Testis (tissue), 3 donors: ENCODE results near the gene IL20RB. TPM values are rescaled to one million over a fixed set of nuclear protein-coding genes. Genes with fewer than 3 reads are reported as not detected.
A peak's percentile ranks its signal among the peaks of the same experiment; 100 is the strongest.
"Not testable (repeated sequence)": the region's sequence is repeated elsewhere in the genome, so short reads cannot be mapped to it uniquely, and the experiment has no call there.

Experiments
- DNase-seq: peaks from one replicate; pipeline ENCODE4 v3.0.0-alpha.2; 2019
- H3K27ac ChIP-seq, 2 donors: fragments of 200-600 bp; sonication (generic); one replicate each; pipeline ENCODE4 v1.5.1; 2019
- H3K27me3 ChIP-seq: fragments of 200-600 bp; sonication (generic); one replicate; pipeline ENCODE4 v1.5.1; 2019
- H3K36me3 ChIP-seq: fragments of 200-600 bp; sonication (generic); one replicate; pipeline ENCODE4 v1.5.1; 2017; ENCODE audit warnings: low read depth; ENCODE audit errors: missing control alignments
- H3K4me1 ChIP-seq: fragments of 200-600 bp; sonication (generic); one replicate; pipeline ENCODE4 v1.5.1; 2019
- H3K4me3 ChIP-seq, 2 donors: fragments of 200-600 bp; sonication (generic); one replicate each; pipeline ENCODE4 v1.5.1; 2017 to 2019
- H3K9me3 ChIP-seq: fragments of 200-600 bp; sonication (generic); one replicate; pipeline ENCODE4 v1.5.1; 2017
- POLR2A ChIP-seq: fragments of 450-650 bp; IDR thresholded peaks from one replicate; pipeline ENCODE4 v1.6.1; 2017; ENCODE audit warnings: antibody characterized with exemption, mild to moderate bottlenecking, moderate library complexity
- WGBS, 2 donors: methylation state at CpG; one replicate each; pipeline ENCODE4 v1.1.5; 2018; 5-methylcytosine and 5-hydroxymethylcytosine counted together
- intact Hi-C: fragments of 100-400 bp; cut with DNase I; formaldehyde crosslinking; loops from one replicate; pipeline ENCODE4 v1.15.1; 2023; ENCODE audit warnings: low total_unique reads
- polyA plus RNA-seq: library from polyadenylated mRNA; stranded (reverse); fragments of 350-450 nt; fragmentation: Illumina TruSeq; extraction: RNeasy Lipid Tissue Mini Kit (QIAGEN cat#74804); gene quantifications from one replicate; pipeline ENCODE4 v1.2.3, GENCODE V29; 2014; ENCODE audit warnings: low read depth, low replicate concordance; ENCODE audit not compliant: insufficient read depth
- total RNA-seq, 2 donors: library from RNA; depleted of rRNA; stranded (reverse); fragments of >200 nt; gene quantifications; one replicate each; pipeline ENCODE4 v1.2.3, GENCODE V29; 2016
- TF ChIP-seq, protein P1 (sequence below), 3 experiments: fragments of 450-650 bp in 2 of 3; fragments of 200-600 bp in 1 of 3; sonication (generic) in 1 of 3; IDR thresholded peaks; one replicate each; pipeline ENCODE4 v1.5.1; 2016 to 2019; ENCODE audit warnings: antibody characterized with exemption in 3 of 3, mild to moderate bottlenecking in 2 of 3, moderate library complexity in 1 of 3

The IL20RB gene
- total and polyA plus RNA-seq, 3 donors from 2014 or later = 2.0 to 12.5 (median 3.5) TPM

- H3K27me3 ChIP-seq = no peaks in the 10 kb centered on the region
- H3K4me3 ChIP-seq = no peak overlapping the region
- WGBS, 2 donors = 94 to 95% methylated on average over 2 of the region's 2 CpGs
- peaks cover 22% of the 10 kb centered on the region for H3K4me1 ChIP-seq
- DNase-seq = no peak
- TF ChIP-seq, protein P1, sequence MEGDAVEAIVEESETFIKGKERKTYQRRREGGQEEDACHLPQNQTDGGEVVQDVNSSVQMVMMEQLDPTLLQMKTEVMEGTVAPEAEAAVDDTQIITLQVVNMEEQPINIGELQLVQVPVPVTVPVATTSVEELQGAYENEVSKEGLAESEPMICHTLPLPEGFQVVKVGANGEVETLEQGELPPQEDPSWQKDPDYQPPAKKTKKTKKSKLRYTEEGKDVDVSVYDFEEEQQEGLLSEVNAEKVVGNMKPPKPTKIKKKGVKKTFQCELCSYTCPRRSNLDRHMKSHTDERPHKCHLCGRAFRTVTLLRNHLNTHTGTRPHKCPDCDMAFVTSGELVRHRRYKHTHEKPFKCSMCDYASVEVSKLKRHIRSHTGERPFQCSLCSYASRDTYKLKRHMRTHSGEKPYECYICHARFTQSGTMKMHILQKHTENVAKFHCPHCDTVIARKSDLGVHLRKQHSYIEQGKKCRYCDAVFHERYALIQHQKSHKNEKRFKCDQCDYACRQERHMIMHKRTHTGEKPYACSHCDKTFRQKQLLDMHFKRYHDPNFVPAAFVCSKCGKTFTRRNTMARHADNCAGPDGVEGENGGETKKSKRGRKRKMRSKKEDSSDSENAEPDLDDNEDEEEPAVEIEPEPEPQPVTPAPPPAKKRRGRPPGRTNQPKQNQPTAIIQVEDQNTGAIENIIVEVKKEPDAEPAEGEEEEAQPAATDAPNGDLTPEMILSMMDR (IDR thresholded peaks at IDR 0.05) = no peak
- no peak for TF ChIP-seq POLR2A
- no peak overlapping the region for H3K27ac ChIP-seq
- H3K9me3 ChIP-seq = no peaks in the 10 kb centered on the region
- intact Hi-C loops = no loop called here
- no peaks in the 10 kb centered on the region for H3K36me3 ChIP-seq
Observed at GRCh38 chr3:136992115-136992514, 34.3 kb downstream of the IL20RB start.

GRCh38 chr3:136994772-136995516, 37.2 kb downstream of the IL20RB start:
- intact Hi-C loops = no loop called here

GRCh38 chr3:136995652-136996051, 37.9 kb downstream of the IL20RB start:
- Histone ChIP-seq H3K36me3 (no peaks in the 10 kb centered on the region), H3K9me3 (no peaks in the 10 kb centered on the region), H3K4me1 (peaks cover 22% of the 10 kb centered on the region), H3K4me3 (no peak overlapping the region), H3K27ac (peak overlapping the region; percentile 75 to 84), H3K27me3 (no peaks in the 10 kb centered on the region)
- no peak for DNase-seq
- WGBS, 2 donors = 83 to 96% methylated on average over 1 of the region's 1 CpG
- intact Hi-C loops = no loop called here
- TF ChIP-seq POLR2A = no peak
- TF ChIP-seq, protein P1 (IDR thresholded peaks at IDR 0.05) = no peak

More at GRCh38 chr3:136994772-136995516, 37.2 kb downstream of the IL20RB start:
- 30 to 54% methylated on average over 8 of the region's 8 CpGs for WGBS, 2 donors
- H3K36me3 ChIP-seq = no peaks in the 10 kb centered on the region
- H3K9me3 ChIP-seq = no peaks in the 10 kb centered on the region
- DNase-seq = peak; percentile 92
- peaks cover 22% of the 10 kb centered on the region for H3K4me1 ChIP-seq
- no peak overlapping the region for H3K4me3 ChIP-seq
- H3K27ac ChIP-seq = peak overlapping the region; percentile 75 to 84
- TF ChIP-seq, protein P1 (IDR thresholded peaks at IDR 0.05) = no peak
- TF ChIP-seq POLR2A = no peak
- H3K27me3 ChIP-seq = no peaks in the 10 kb centered on the region

DNA sequence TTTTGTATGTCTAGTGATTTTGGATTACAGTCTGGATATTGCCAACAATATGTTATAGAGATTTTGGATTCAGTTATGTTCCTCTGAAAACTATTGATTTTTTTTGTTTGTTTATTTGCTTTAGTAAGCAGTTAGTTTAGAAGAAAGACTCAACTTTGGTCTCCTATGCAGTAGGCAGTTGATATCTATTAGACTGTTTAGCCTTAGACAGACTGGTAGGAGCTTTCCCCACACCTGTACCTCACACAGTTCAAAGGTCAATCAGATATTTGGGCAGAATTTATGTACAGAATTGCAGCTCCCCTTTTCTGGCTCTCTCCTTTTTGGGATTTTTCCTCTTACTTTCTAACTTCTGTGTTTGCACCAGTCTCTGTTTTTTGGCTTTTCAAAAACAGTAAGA, 42.3 kb downstream of the IL20RB start:
- no peaks in the 10 kb centered on the region for H3K9me3 ChIP-seq
- intact Hi-C loops = no loop called here
- no peak for TF ChIP-seq POLR2A
- TF ChIP-seq, protein P1 (IDR thresholded peaks at IDR 0.05) = no peak

DNA sequence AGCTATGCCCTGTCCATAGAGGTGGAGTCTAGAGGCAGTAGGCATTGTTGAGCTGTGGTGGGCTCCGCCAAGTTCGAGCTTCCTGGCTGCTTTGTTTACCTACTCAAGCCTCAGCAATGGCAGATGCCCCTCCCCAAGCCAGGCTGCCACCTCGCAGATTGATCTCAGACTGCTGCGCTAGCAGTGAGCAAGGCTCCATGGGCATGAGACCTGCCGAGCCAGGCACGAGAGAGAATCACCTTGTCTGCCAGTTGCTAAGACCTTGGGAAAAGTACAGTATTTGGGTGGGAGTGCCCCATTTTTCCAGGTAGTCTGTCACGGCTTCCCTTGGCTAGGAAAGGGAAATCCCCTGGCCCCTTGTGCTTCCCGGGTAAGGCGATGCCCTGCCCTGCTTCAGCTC, 49.6 kb downstream of the IL20RB start:
- H3K4me1 ChIP-seq, H3K36me3 ChIP-seq, H3K4me3 ChIP-seq, DNase-seq, intact Hi-C loops, H3K27me3 ChIP-seq, H3K27ac ChIP-seq, H3K9me3 ChIP-seq: not testable (repeated sequence)
- WGBS, 2 donors = 84% methylated on average over 9 of the region's 9 CpGs; no CpG with 5 or more reads in 1 of the 2 donors

More for the DNA sequence above, 42.3 kb downstream of the IL20RB start:
- Histone ChIP-seq H3K4me1 (peaks cover 14% of the 10 kb centered on the region), H3K27me3 (no peaks in the 10 kb centered on the region), H3K36me3 (no peaks in the 10 kb centered on the region), H3K4me3 (no peak overlapping the region), H3K27ac (no peak overlapping the region)
- no peak for DNase-seq
